ENCODE results near the gene MAP6.

DNA sequence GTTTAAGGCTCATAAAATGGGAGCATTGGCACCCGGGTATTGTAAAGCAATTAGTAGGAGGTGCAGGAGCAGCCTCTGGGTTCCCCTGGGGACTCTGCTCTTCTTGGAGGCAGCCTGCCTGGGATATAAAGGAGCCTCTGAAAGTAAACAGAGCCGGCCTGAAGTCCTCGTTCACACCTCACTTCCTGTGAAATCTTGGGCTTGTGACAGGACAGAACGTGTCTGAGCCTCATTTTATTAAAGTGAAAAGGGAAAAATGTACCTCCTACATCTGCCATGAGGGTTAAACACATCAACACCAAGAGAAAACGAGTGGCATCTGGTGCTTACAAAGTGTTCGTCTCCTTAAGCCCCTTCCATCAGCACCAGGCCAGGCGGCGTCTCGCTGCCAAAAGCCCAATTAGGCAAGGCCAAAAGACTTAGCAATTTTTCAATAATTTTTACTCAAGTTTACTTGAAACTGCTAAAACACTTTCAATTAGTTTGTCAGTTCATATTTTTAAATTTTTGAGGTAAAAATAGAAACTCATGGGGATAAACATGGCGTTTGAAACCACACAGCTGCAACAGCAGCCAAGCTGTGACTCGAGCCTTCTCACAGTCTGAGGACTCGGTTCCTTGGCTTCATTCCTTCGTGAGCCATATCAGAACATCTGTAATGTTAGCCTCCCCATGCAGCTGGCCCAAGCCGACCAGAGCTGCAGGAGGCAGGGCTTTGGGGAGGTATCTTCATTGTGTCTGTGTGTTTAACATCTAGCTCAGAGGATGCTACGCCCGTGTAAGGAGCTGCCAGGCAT is 33.6 kb downstream of the MAP6 start:
- TF ChIP-seq, protein P1, sequence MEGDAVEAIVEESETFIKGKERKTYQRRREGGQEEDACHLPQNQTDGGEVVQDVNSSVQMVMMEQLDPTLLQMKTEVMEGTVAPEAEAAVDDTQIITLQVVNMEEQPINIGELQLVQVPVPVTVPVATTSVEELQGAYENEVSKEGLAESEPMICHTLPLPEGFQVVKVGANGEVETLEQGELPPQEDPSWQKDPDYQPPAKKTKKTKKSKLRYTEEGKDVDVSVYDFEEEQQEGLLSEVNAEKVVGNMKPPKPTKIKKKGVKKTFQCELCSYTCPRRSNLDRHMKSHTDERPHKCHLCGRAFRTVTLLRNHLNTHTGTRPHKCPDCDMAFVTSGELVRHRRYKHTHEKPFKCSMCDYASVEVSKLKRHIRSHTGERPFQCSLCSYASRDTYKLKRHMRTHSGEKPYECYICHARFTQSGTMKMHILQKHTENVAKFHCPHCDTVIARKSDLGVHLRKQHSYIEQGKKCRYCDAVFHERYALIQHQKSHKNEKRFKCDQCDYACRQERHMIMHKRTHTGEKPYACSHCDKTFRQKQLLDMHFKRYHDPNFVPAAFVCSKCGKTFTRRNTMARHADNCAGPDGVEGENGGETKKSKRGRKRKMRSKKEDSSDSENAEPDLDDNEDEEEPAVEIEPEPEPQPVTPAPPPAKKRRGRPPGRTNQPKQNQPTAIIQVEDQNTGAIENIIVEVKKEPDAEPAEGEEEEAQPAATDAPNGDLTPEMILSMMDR (IDR thresholded peaks at IDR 0.05; ENCODE audit: insufficient read depth, low read length, poor library complexity, severe bottlenecking) = no peak
- TF ChIP-seq EZH2phosphoT487 (conservative IDR thresholded peaks at IDR 0.05; ENCODE audit: low read length) = no peak

All from SU-DHL-6 (cell line).